HepG2 (cell line): ENCODE measurements around the gene CNTFR. TPM values are rescaled to one million over a fixed set of nuclear protein-coding genes. Genes with fewer than 3 reads are reported as not detected.

Experiments used
- AHDC1 ChIP-seq: sonication (generic); formaldehyde crosslinking; IDR thresholded peaks from 2 replicates; pipeline ENCODE4 v1.5.1; 2020; ENCODE audit warnings: mild to moderate bottlenecking, missing genetic modification reagents, borderline replicate concordance
- ARNT ChIP-seq: fragments of 450-650 bp; IDR thresholded peaks from 2 replicates; pipeline ENCODE4 v1.6.1; 2017
- DMTF1 ChIP-seq: sonication (generic); formaldehyde crosslinking; IDR thresholded peaks from 2 replicates; pipeline ENCODE4 v1.4.0; 2020; ENCODE audit warnings: mild to moderate bottlenecking, missing genetic modification reagents
- EHMT2 ChIP-seq: fragments of 200-600 bp; sonication (generic); IDR thresholded peaks from 2 replicates; pipeline ENCODE4 v1.7.0; 2017; ENCODE audit warnings: antibody characterized with exemption, low read depth, low read length, borderline replicate concordance
- ESRRA ChIP-seq: sonication (generic); formaldehyde crosslinking; IDR thresholded peaks from 2 replicates; pipeline ENCODE4 v1.5.1; 2020; ENCODE audit warnings: mild to moderate bottlenecking, low read depth, missing genetic modification reagents
- NCOA2 ChIP-seq: sonication (generic); formaldehyde crosslinking; IDR thresholded peaks from 2 replicates; pipeline ENCODE4 v1.8.0; 2022; ENCODE audit warnings: inconsistent platforms
- NFE2L1 ChIP-seq: sonication (generic); formaldehyde crosslinking; IDR thresholded peaks from 2 replicates; pipeline ENCODE4 v1.4.0; 2020; ENCODE audit warnings: missing genetic modification reagents, mild to moderate bottlenecking, borderline replicate concordance
- NFIB ChIP-seq: sonication (generic); formaldehyde crosslinking; IDR thresholded peaks from 2 replicates; pipeline ENCODE4 v1.9.0; 2021; ENCODE audit warnings: missing genetic modification reagents, mild to moderate bottlenecking, borderline replicate concordance
- PAX8 ChIP-seq: sonication (generic); formaldehyde crosslinking; IDR thresholded peaks from 2 replicates; pipeline ENCODE4 v1.8.0; 2022; ENCODE audit warnings: mild to moderate bottlenecking, missing genetic modification reagents, borderline replicate concordance
- RFX5 ChIP-seq: IDR thresholded peaks from 2 replicates; pipeline ENCODE4 v1.6.1; 2011; ENCODE audit warnings: low read depth, low read length, improper control_type of control experiment
- SP2 ChIP-seq: sonication (generic); formaldehyde crosslinking; IDR thresholded peaks from 2 replicates; pipeline ENCODE4 v1.5.1; 2020; ENCODE audit warnings: mild to moderate bottlenecking, missing genetic modification reagents
- ZFP90 ChIP-seq: sonication (generic); formaldehyde crosslinking; IDR thresholded peaks from 2 replicates; pipeline ENCODE4 v1.8.0; 2022; ENCODE audit warnings: missing genetic modification reagents, mild to moderate bottlenecking, inconsistent platforms, borderline replicate concordance
- ZMYM2 ChIP-seq: sonication (generic); formaldehyde crosslinking; IDR thresholded peaks from 2 replicates; pipeline ENCODE4 v1.8.0; 2022; ENCODE audit warnings: mild to moderate bottlenecking, missing genetic modification reagents
- ZNF431 ChIP-seq: sonication (generic); formaldehyde crosslinking; IDR thresholded peaks from 2 replicates; pipeline ENCODE4 v1.9.0; 2022; ENCODE audit warnings: missing genetic modification reagents, low read depth, mild to moderate bottlenecking, borderline replicate concordance
- ZNF451 ChIP-seq: sonication (generic); formaldehyde crosslinking; IDR thresholded peaks from 2 replicates; pipeline ENCODE4 v1.5.0; 2020; ENCODE audit warnings: mild to moderate bottlenecking, missing genetic modification reagents
- ZNF563 ChIP-seq: sonication (generic); formaldehyde crosslinking; IDR thresholded peaks from 2 replicates; pipeline ENCODE4 v1.8.0; 2022; ENCODE audit warnings: mild to moderate bottlenecking, moderate library complexity, missing genetic modification reagents
- ZNF75D ChIP-seq: sonication (generic); formaldehyde crosslinking; IDR thresholded peaks from 2 replicates; pipeline ENCODE4 v1.8.1; 2023; ENCODE audit warnings: missing genetic modification reagents, mild to moderate bottlenecking, borderline replicate concordance
- ZXDC ChIP-seq: sonication (generic); formaldehyde crosslinking; IDR thresholded peaks from 2 replicates; pipeline ENCODE4 v1.5.0; 2020; ENCODE audit warnings: mild to moderate bottlenecking, missing genetic modification reagents
- polyA plus RNA-seq, 8 experiments: library from polyadenylated mRNA; depleted of rRNA in 3 of 8; stranded (reverse) in 7 of 8; unstranded in 1 of 8; fragments of >200 nt; fragmentation: Illumina TruSeq in 4 of 8; extraction: Trizol in 4 of 8; gene quantifications; 2 replicates each; pipeline versions ENCODE4 v1.2.1 to v1.2.3, GENCODE V29; 2011 to 2016; ENCODE audit warnings: low read depth in 4 of 8, missing spikeins in 1 of 8, mixed read lengths in 1 of 8; ENCODE audit not compliant: insufficient read depth in 1 of 8
- total RNA-seq, 5 experiments: library from RNA; depleted of rRNA; stranded (reverse); fragments of >200 nt; fragmentation: Illumina TruSeq; extraction: Trizol; gene quantifications; 2 replicates each; pipeline ENCODE4 v1.2.3, GENCODE V29; 2016; ENCODE audit warnings: low read depth in 1 of 5

Gene CNTFR
- total and polyA plus RNA-seq, 2 of the 13 experiments (the other 11 are each of a cell fraction or from before 2014, with no cell fraction given) = not detected

- TF ChIP-seq DMTF1 (no peak), ZNF75D (CRISPR knock-in tag) (no peak), EHMT2 (no peak), NCOA2 (CRISPR knock-in tag) (no peak), ZNF563 (no peak; the same call in 1 of the 2 replicates), ZNF451 (CRISPR knock-in tag) (peak; percentile 17; the same call in 1 of the 2 replicates), RFX5 (no peak), NFIB (no peak), ZFP90 (CRISPR knock-in tag) (no peak), ZMYM2 (0 out of 2 replicates have a peak, but pooled peaks have one; percentile 14), PAX8 (no peak), AHDC1 (CRISPR knock-in tag) (0 out of 2 replicates have a peak, but pooled peaks have one; percentile 8), ZXDC (CRISPR knock-in tag) (no peak; the same call in 1 of the 2 replicates), ESRRA (CRISPR knock-in tag) (no peak), SP2 (CRISPR knock-in tag) (no peak), NFE2L1 (no peak), ZNF431 (CRISPR knock-in tag) (no peak), ARNT (no peak)
Observed at GRCh38 chr9:34611811-34612787, 22.6 kb upstream of the CNTFR start, which contains the start of gene RPP25L (continued).
